HepG2 (cell line): ENCODE results near the gene GADD45GIP1. TPM values are rescaled to one million over a fixed set of nuclear protein-coding genes. Genes with fewer than 3 reads are reported as not detected.

Experiments used
- ATAC-seq: fragments of 200-7000 bp; cut with Tn5 transposase; 3 replicates; pipeline ENCODE4 v1.9.1; 2020; ENCODE audit warnings: mild to moderate bottlenecking, moderate library complexity
- BruUV-seq: library from RNA; stranded (reverse); fragments of 400-500 nt; replicated peaks from 2 replicates; lab custom pipeline; 2021; lab: Mats Ljungman, UMichigan
- CTCF ChIA-PET: fragments of 300-600 bp; formaldehyde crosslinking; extraction: SDS; loops from one replicate; lab custom pipeline; 2021; ENCODE audit warnings: low total read pairs, inconsistent platforms, low intra/inter-chr PET ratio; lab: Yijun Ruan, JAX
- POLR2A ChIA-PET: fragments of 350-600 bp; sonication (Branson Sonifier 250); formaldehyde crosslinking; loops from one replicate; lab custom pipeline; 2020; ENCODE audit warnings: antibody characterized with exemption, inconsistent platforms; lab: Yijun Ruan, JAX
- DNase-seq: peaks from one replicate; pipeline ENCODE4 v3.0.0-alpha.2; 2015; ENCODE audit warnings: low spot score
- FAIRE-seq: peaks from 3 replicates; lab custom pipeline; 2011; peaks lifted over from hg19 to GRCh38; lab: Jason Lieb, UNC
- H2AFZ ChIP-seq: one replicate; pipeline ENCODE4 v1.6.1; 2011; ENCODE audit warnings: low read length, inconsistent platforms
- H3K27ac ChIP-seq: fragments of 300-600 bp; 3 replicates; pipeline ENCODE4 v1.8.0; 2011; ENCODE audit warnings: mixed run types, mild to moderate bottlenecking, mixed read lengths, low read length, inconsistent platforms; ENCODE audit not compliant: insufficient read depth; ENCODE audit errors: extremely low read length
- H3K27me3 ChIP-seq, 2 experiments: fragments of 200-600 bp in 1 of 2; 2 replicates in 1 of 2; 3 replicates in 1 of 2; pipeline versions ENCODE4 v1.6.0 to v1.8.0; 2011; ENCODE audit warnings: low read length in 2 of 2, mild to moderate bottlenecking in 2 of 2, moderate library complexity in 2 of 2, inconsistent platforms in 1 of 2; ENCODE audit not compliant: insufficient read depth in 2 of 2, control insufficient read depth in 1 of 2
- H3K36me3 ChIP-seq, 2 experiments: fragments of 200-600 bp in 1 of 2; replicated peaks in 1 of 2; 2 replicates in 1 of 2; 3 replicates in 1 of 2; pipeline versions ENCODE4 v1.5.1 to v1.8.0; 2011; ENCODE audit warnings: low read length in 2 of 2, inconsistent platforms in 1 of 2; ENCODE audit not compliant: insufficient read depth in 2 of 2, control insufficient read depth in 1 of 2
- H3K4me1 ChIP-seq: 2 replicates; pipeline ENCODE4 v1.5.1; 2012; ENCODE audit warnings: low read length, inconsistent platforms; ENCODE audit not compliant: insufficient read depth
- H3K4me2 ChIP-seq: 2 replicates; pipeline ENCODE4 v1.6.0; 2011; ENCODE audit warnings: low read depth, low read length, inconsistent platforms
- H3K4me3 ChIP-seq, 3 experiments: fragments of 200-600 bp in 1 of 3; sonication (generic), shearing (Covaris generic) in 1 of 3; replicated peaks in 1 of 3; 2 replicates each; pipeline ENCODE4 v1.5.1; 2011 to 2016; ENCODE audit warnings: low read length in 3 of 3, inconsistent platforms in 2 of 3, low read depth in 2 of 3, mild to moderate bottlenecking in 2 of 3, control low read depth in 1 of 3, mixed read lengths in 1 of 3; ENCODE audit not compliant: insufficient read depth in 1 of 3
- H3K79me2 ChIP-seq: one replicate; pipeline ENCODE4 v1.6.1; 2011; ENCODE audit warnings: low read length, inconsistent platforms; ENCODE audit not compliant: insufficient read depth
- H3K9ac ChIP-seq: 2 replicates; pipeline ENCODE4 v1.6.0; 2011; ENCODE audit warnings: mild to moderate bottlenecking, low read depth, low read length, inconsistent platforms; ENCODE audit not compliant: insufficient read depth
- H3K9me3 ChIP-seq: 2 replicates; pipeline ENCODE4 v1.5.1; 2012; ENCODE audit warnings: mild to moderate bottlenecking, low read length
- H4K20me1 ChIP-seq: 2 replicates; pipeline ENCODE4 v1.6.0; 2011; ENCODE audit warnings: inconsistent platforms, mild to moderate bottlenecking, low read length, moderate library complexity; ENCODE audit not compliant: insufficient read depth
- CTCF ChIP-seq: sonication (generic); formaldehyde crosslinking; IDR thresholded peaks from 2 replicates; pipeline ENCODE4 v1.5.0; 2020; ENCODE audit warnings: mild to moderate bottlenecking, missing genetic modification reagents, moderate library complexity
- KAT7 ChIP-seq: IDR thresholded peaks from 2 replicates; pipeline ENCODE4 v1.6.1; 2018; ENCODE audit warnings: borderline replicate concordance, missing compliant biosample characterization
- MYNN ChIP-seq: sonication (generic); formaldehyde crosslinking; IDR thresholded peaks from 2 replicates; pipeline ENCODE4 v1.4.0; 2020; ENCODE audit warnings: mild to moderate bottlenecking, low read depth, missing genetic modification reagents
- NR2C2 ChIP-seq: sonication (generic); formaldehyde crosslinking; IDR thresholded peaks from 2 replicates; pipeline ENCODE4 v1.4.0; 2020; ENCODE audit warnings: missing genetic modification reagents, mild to moderate bottlenecking, moderate library complexity, borderline replicate concordance
- RBFOX2 ChIP-seq: fragments of 200-400 bp; formaldehyde crosslinking; IDR thresholded peaks from 2 replicates; pipeline ENCODE4 v1.6.1; 2017; ENCODE audit warnings: low read depth, mild to moderate bottlenecking, low read length
- YEATS4 ChIP-seq: sonication (generic); formaldehyde crosslinking; IDR thresholded peaks from 2 replicates; pipeline ENCODE4 v1.4.0; 2020; ENCODE audit warnings: missing genetic modification reagents, borderline replicate concordance
- ZBTB14 ChIP-seq: sonication (generic); formaldehyde crosslinking; IDR thresholded peaks from 2 replicates; pipeline ENCODE4 v1.4.0; 2020; ENCODE audit warnings: missing genetic modification reagents
- ZBTB7B ChIP-seq: sonication (generic); formaldehyde crosslinking; IDR thresholded peaks from 2 replicates; pipeline ENCODE4 v1.4.0; 2020; ENCODE audit warnings: missing genetic modification reagents
- ZC3H13 ChIP-seq: sonication (generic); formaldehyde crosslinking; IDR thresholded peaks from 2 replicates; pipeline ENCODE4 v1.8.1; 2023; ENCODE audit warnings: mild to moderate bottlenecking, missing genetic modification reagents, moderate library complexity
- ZNF629 ChIP-seq: sonication (generic); formaldehyde crosslinking; conservative IDR thresholded peaks from 2 replicates; pipeline ENCODE4 v1.5.0; 2020; ENCODE audit warnings: missing genetic modification reagents
- ZNF646 ChIP-seq: sonication (generic); formaldehyde crosslinking; IDR thresholded peaks from 2 replicates; pipeline ENCODE4 v1.9.0; 2021; ENCODE audit warnings: mild to moderate bottlenecking, missing genetic modification reagents
- WGBS: methylation state at CpG from one replicate; pipeline ENCODE4 v1.1.6; 2017; ENCODE audit warnings: low lambda C conversion rate; 5-methylcytosine and 5-hydroxymethylcytosine counted together
- in situ Hi-C: cut with HindIII; loops from 2 replicates; pipeline ENCODE4 v1.10.0; 2017; ENCODE audit warnings: low pct_unique_long_range_greater_than_20kb; ENCODE audit not compliant: extremely low pct_ligation_motif_present
- intact Hi-C: fragments of 100-400 bp; cut with micrococcal nuclease; formaldehyde crosslinking; loops from one replicate; pipeline ENCODE4 v1.10.0; 2022; ENCODE audit not compliant: unreplicated experiment
- polyA plus RNA-seq, 8 experiments: library from polyadenylated mRNA; depleted of rRNA in 3 of 8; stranded (reverse) in 7 of 8; unstranded in 1 of 8; fragments of >200 nt; fragmentation: Illumina TruSeq in 4 of 8; extraction: Trizol in 4 of 8; gene quantifications; 2 replicates each; pipeline versions ENCODE4 v1.2.1 to v1.2.3, GENCODE V29; 2011 to 2016; ENCODE audit warnings: low read depth in 4 of 8, missing spikeins in 1 of 8, mixed read lengths in 1 of 8; ENCODE audit not compliant: insufficient read depth in 1 of 8
- total RNA-seq, 5 experiments: library from RNA; depleted of rRNA; stranded (reverse); fragments of >200 nt; fragmentation: Illumina TruSeq; extraction: Trizol; gene quantifications; 2 replicates each; pipeline ENCODE4 v1.2.3, GENCODE V29; 2016; ENCODE audit warnings: low read depth in 1 of 5

GADD45GIP1 gene
- total and polyA plus RNA-seq, 2 of the 13 experiments (the other 11 are each of a cell fraction or from before 2014, with no cell fraction given) = 24.6 to 30.7 TPM

GRCh38 chr19:12995596-12996405 lies 38.8 kb upstream of the GADD45GIP1 start:
- no TSS peak for BruUV-seq
- ATAC-seq = peak; percentile 43
- Histone ChIP-seq H3K27ac (peak overlapping the region; percentile 58), H3K27me3 (no peaks in the 10 kb centered on the region), H3K4me3 (peak overlapping the region; percentile 79 to 96 (median 85); a peak in 5 of 6 replicates), H3K36me3 (peaks cover 3 to 10% of the 10 kb centered on the region in 2 experiments; a peak in 4 of 5 replicates), H3K4me2 (peak overlapping the region; percentile 83), H2AFZ (no peak overlapping the region), H3K79me2 (peaks cover 29% of the 10 kb centered on the region), H3K9ac (peak overlapping the region; percentile 78), H4K20me1 (peaks cover 4% of the 10 kb centered on the region; the same call in 1 of the 2 replicates), H3K9me3 (no peaks in the 10 kb centered on the region), H3K4me1 (peaks cover 32% of the 10 kb centered on the region)
- CTCF ChIA-PET = no interaction called here
- WGBS = 0% methylated on average over 7 of the region's 129 CpGs
- in situ Hi-C loops = no loop called here
- POLR2A ChIA-PET = interaction anchor here (1.4 to 2.1 kb wide), 2 partner anchors 10 to 65 kb away, joined by 9 to 13 read pairs; no protein-coding TSS in a partner anchor
- DNase-seq = no peak
- no peak for FAIRE-seq
- intact Hi-C loops = no loop called here
- TF ChIP-seq KAT7 (CRISPR knock-in tag) (0 out of 2 replicates have a peak, but pooled peaks have one; percentile 28), ZBTB14 (peak; percentile 44), NR2C2 (no peak), ZBTB7B (0 out of 2 replicates have a peak, but pooled peaks have one; percentile 31), ZNF629 (CRISPR knock-in tag) (no peak), MYNN (CRISPR knock-in tag) (0 out of 2 replicates have a peak, but pooled peaks have one; percentile 1), ZC3H13 (peak; percentile 31; the same call in 1 of the 2 replicates), ZNF646 (CRISPR knock-in tag) (peak; percentile 85), RBFOX2 (peak; percentile 69), CTCF (peak; percentile 22; the same call in 1 of the 2 replicates), YEATS4 (CRISPR knock-in tag) (peak; percentile 49; the same call in 1 of the 2 replicates)
